GM12878 (cell line): Measurements from ENCODE around the gene TGFB2. TPM values are rescaled to one million over a fixed set of nuclear protein-coding genes. Genes with fewer than 3 reads are reported as not detected.

Experiments used
- ATAC-seq: fragments of 200-7000 bp; cut with Tn5 transposase; 3 replicates; pipeline ENCODE4 v1.9.1; 2020; ENCODE audit warnings: mild to moderate bottlenecking, moderate library complexity
- BruUV-seq: library from RNA; stranded (reverse); fragments of 400-500 nt; replicated peaks from 2 replicates; lab custom pipeline; 2021; lab: Mats Ljungman, UMichigan
- CTCF ChIA-PET: fragments of 300-600 bp; sonication (Branson Sonifier 250); formaldehyde crosslinking; extraction: SDS; loops from one replicate; lab custom pipeline; 2021; ENCODE audit warnings: inconsistent platforms; lab: Yijun Ruan, JAX
- POLR2A ChIA-PET: fragments of 350-600 bp; formaldehyde crosslinking; extraction: SDS; loops from one replicate; lab custom pipeline; 2021; ENCODE audit warnings: inconsistent platforms; lab: Charles Lee
- RAD21 ChIA-PET: fragments of 300-600 bp; sonication (Branson Sonifier 250); formaldehyde crosslinking; loops from one replicate; lab custom pipeline; 2023; ENCODE audit warnings: antibody characterized with exemption; ENCODE audit not compliant: unreplicated experiment; lab: Charles Lee
- SMC1A ChIA-PET: fragments of 300-600 bp; sonication (Branson Sonifier 250); formaldehyde crosslinking; loops from one replicate; lab custom pipeline; 2023; ENCODE audit not compliant: unreplicated experiment, uncharacterized antibody; lab: Charles Lee
- DNase-seq: peaks from one replicate; pipeline ENCODE4 v3.0.0-alpha.2; 2011; ENCODE audit warnings: low read depth, low spot score
- FAIRE-seq: peaks from 3 replicates; lab custom pipeline; 2011; peaks lifted over from hg19 to GRCh38; lab: Jason Lieb, UNC
- H2AFZ ChIP-seq: 2 replicates; pipeline ENCODE4 v1.6.0; 2011; ENCODE audit warnings: low read depth, low read length, control low read depth; ENCODE audit not compliant: control insufficient read depth
- H3K27ac ChIP-seq: 2 replicates; pipeline ENCODE4 v1.5.1; 2011; ENCODE audit warnings: control low read depth; ENCODE audit not compliant: control insufficient read depth, insufficient read depth
- H3K27me3 ChIP-seq, 2 experiments: replicated peaks in 1 of 2; 2 replicates each; pipeline versions ENCODE4 v1.6.0 to v1.6.1; 2011; ENCODE audit warnings: low read length in 1 of 2; ENCODE audit not compliant: control insufficient read depth in 2 of 2, insufficient read depth in 2 of 2
- H3K36me3 ChIP-seq, 2 experiments: 2 replicates each; pipeline ENCODE4 v1.5.1; 2011; ENCODE audit warnings: low read length in 1 of 2; ENCODE audit not compliant: control insufficient read depth in 2 of 2, insufficient read depth in 2 of 2
- H3K4me1 ChIP-seq: 2 replicates; pipeline ENCODE4 v1.6.1; 2011; ENCODE audit warnings: mild to moderate bottlenecking, low read length, moderate library complexity, mixed read lengths; ENCODE audit not compliant: control insufficient read depth, insufficient read depth
- H3K4me2 ChIP-seq: 2 replicates; pipeline ENCODE4 v1.6.0; 2011; ENCODE audit warnings: control low read depth; ENCODE audit not compliant: control insufficient read depth, insufficient read depth
- H3K4me3 ChIP-seq: fragments of 200-600 bp; sonication (generic); 2 replicates; pipeline ENCODE4 v1.5.1; 2016
- H3K79me2 ChIP-seq: 2 replicates; pipeline ENCODE4 v1.6.0; 2011; ENCODE audit warnings: low read length; ENCODE audit not compliant: control insufficient read depth, insufficient read depth
- H3K9ac ChIP-seq: 2 replicates; pipeline ENCODE4 v1.8.0; 2011; ENCODE audit warnings: low read length, control low read depth, mixed read lengths; ENCODE audit not compliant: control insufficient read depth, insufficient read depth
- H3K9me3 ChIP-seq: replicated peaks from 3 replicates; pipeline ENCODE4 v1.5.1; 2011; ENCODE audit warnings: mild to moderate bottlenecking, low read length; ENCODE audit not compliant: control insufficient read depth, insufficient read depth
- H4K20me1 ChIP-seq: 2 replicates; pipeline ENCODE4 v1.6.0; 2011; ENCODE audit not compliant: control insufficient read depth, insufficient read depth
- ASH2L ChIP-seq: fragments of 300-600, 200-600 bp; sonication (generic); IDR thresholded peaks from 2 replicates; pipeline ENCODE4 v1.6.1; 2017; ENCODE audit warnings: low read depth, mild to moderate bottlenecking, borderline replicate concordance
- JUNB ChIP-seq: IDR thresholded peaks from 2 replicates; pipeline ENCODE4 v1.6.1; 2016; ENCODE audit warnings: antibody characterized with exemption, mild to moderate bottlenecking
- JUND ChIP-seq: IDR thresholded peaks from 2 replicates; pipeline ENCODE4 v1.6.1; 2012; ENCODE audit warnings: low read depth, mild to moderate bottlenecking, low read length, improper control_type of control experiment, moderate library complexity
- NFYA ChIP-seq: IDR thresholded peaks from 2 replicates; pipeline ENCODE4 v1.6.1; 2011; ENCODE audit warnings: low read depth, mild to moderate bottlenecking, low read length, improper control_type of control experiment, borderline replicate concordance
- NR2C1 ChIP-seq: fragments of 450-650 bp; IDR thresholded peaks from 2 replicates; pipeline ENCODE4 v1.6.1; 2017; ENCODE audit warnings: antibody characterized with exemption, mild to moderate bottlenecking, moderate library complexity
- PML ChIP-seq: IDR thresholded peaks from 2 replicates; pipeline ENCODE4 v1.6.1; 2012; ENCODE audit warnings: low read length, inconsistent platforms
- RUNX3 ChIP-seq: IDR thresholded peaks from 2 replicates; pipeline ENCODE4 v1.6.1; 2012; ENCODE audit warnings: low read length, inconsistent platforms
- SMARCA5 ChIP-seq: fragments of 450-650 bp; IDR thresholded peaks from 2 replicates; pipeline ENCODE4 v1.6.1; 2017; ENCODE audit warnings: mild to moderate bottlenecking
- SP1 ChIP-seq: IDR thresholded peaks from one replicate; pipeline ENCODE4 v1.6.1; 2011; ENCODE audit warnings: low read depth, low read length
- ZNF207 ChIP-seq: fragments of 450-650 bp; IDR thresholded peaks from 2 replicates; pipeline ENCODE4 v1.6.1; 2014; ENCODE audit warnings: antibody characterized with exemption, mild to moderate bottlenecking, borderline replicate concordance
- ZSCAN29 ChIP-seq: fragments of 450-650 bp; IDR thresholded peaks from 2 replicates; pipeline ENCODE4 v1.6.1; 2017; ENCODE audit warnings: mild to moderate bottlenecking, moderate library complexity
- WGBS: methylation state at CpG from one replicate; pipeline ENCODE4 v1.1.6; 2016; ENCODE audit warnings: low lambda C conversion rate; ENCODE audit not compliant: insufficient replicate concordance, insufficient coverage; ENCODE audit errors: missing lambda C conversion rate; 5-methylcytosine and 5-hydroxymethylcytosine counted together
- in situ Hi-C: fragments of 300-500 bp; cut with MboI; formaldehyde crosslinking; loops from 9 replicates; pipeline ENCODE4 v1.14.3; 2018; ENCODE audit warnings: mixed read lengths
- intact Hi-C: fragments of 100-400 bp; cut with micrococcal nuclease; formaldehyde crosslinking; loops from one replicate; pipeline ENCODE4 v1.14.2; 2022; ENCODE audit not compliant: unreplicated experiment
- polyA plus RNA-seq, 11 experiments: library from polyadenylated mRNA; depleted of rRNA in 4 of 11; unstranded in 6 of 11; stranded (reverse) in 5 of 11; fragments of >200 nt; fragmentation: Nextera tagmentation in 4 of 11; fragmentation: Illumina TruSeq in 1 of 11; extraction: Ambion mirVana in 4 of 11; extraction: Trizol in 1 of 11; gene quantifications; 1 replicate in 1 of 11; 2 replicates in 10 of 11; pipeline versions ENCODE4 v1.2.1 to v1.2.3, GENCODE V29; 2011 to 2016; ENCODE audit warnings: inconsistent platforms in 2 of 11, missing spikeins in 2 of 11, low read depth in 1 of 11
- total RNA-seq, 4 experiments: library from RNA; depleted of rRNA in 3 of 4; stranded (reverse); fragments of >200 nt in 3 of 4; fragmentation: Illumina TruSeq in 1 of 4; extraction: Trizol in 1 of 4; gene quantifications; 2 replicates each; pipeline versions ENCODE4 v1.2.1 to v1.2.3, GENCODE V29; 2013 to 2021
- TF ChIP-seq, protein P1 (sequence below): IDR thresholded peaks from 2 replicates; pipeline ENCODE4 v1.6.1; 2012; ENCODE audit warnings: improper control_type of control experiment, low read depth, low read length; ENCODE audit not compliant: insufficient replicate concordance

TGFB2 gene
- total and polyA plus RNA-seq, 10 of the 15 experiments (the other 5 are each of a cell fraction or from before 2014, with no cell fraction given): 0.03 to 0.11 (median 0.04) TPM; not detected in 6

DNA sequence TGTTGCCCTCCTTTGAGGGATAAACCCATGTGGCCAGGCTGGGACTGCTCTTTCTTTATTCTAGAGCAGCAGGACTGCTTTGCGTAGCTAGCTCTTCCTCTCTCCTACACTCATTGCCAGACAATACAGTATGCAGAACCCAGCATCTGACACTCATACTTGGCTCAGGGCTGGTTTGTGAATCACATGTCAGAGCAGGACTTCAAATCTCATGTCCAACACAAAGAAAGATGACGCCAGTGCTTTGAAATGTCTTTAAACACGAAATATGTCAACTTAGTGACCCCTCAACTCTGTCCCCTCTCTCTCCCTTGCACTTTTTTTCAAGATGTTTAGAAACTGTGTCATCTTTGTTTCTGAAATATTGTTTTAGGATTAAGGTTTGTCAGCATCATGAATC is 135.0 kb downstream of the TGFB2 start (continued):
- TF ChIP-seq, protein P1, sequence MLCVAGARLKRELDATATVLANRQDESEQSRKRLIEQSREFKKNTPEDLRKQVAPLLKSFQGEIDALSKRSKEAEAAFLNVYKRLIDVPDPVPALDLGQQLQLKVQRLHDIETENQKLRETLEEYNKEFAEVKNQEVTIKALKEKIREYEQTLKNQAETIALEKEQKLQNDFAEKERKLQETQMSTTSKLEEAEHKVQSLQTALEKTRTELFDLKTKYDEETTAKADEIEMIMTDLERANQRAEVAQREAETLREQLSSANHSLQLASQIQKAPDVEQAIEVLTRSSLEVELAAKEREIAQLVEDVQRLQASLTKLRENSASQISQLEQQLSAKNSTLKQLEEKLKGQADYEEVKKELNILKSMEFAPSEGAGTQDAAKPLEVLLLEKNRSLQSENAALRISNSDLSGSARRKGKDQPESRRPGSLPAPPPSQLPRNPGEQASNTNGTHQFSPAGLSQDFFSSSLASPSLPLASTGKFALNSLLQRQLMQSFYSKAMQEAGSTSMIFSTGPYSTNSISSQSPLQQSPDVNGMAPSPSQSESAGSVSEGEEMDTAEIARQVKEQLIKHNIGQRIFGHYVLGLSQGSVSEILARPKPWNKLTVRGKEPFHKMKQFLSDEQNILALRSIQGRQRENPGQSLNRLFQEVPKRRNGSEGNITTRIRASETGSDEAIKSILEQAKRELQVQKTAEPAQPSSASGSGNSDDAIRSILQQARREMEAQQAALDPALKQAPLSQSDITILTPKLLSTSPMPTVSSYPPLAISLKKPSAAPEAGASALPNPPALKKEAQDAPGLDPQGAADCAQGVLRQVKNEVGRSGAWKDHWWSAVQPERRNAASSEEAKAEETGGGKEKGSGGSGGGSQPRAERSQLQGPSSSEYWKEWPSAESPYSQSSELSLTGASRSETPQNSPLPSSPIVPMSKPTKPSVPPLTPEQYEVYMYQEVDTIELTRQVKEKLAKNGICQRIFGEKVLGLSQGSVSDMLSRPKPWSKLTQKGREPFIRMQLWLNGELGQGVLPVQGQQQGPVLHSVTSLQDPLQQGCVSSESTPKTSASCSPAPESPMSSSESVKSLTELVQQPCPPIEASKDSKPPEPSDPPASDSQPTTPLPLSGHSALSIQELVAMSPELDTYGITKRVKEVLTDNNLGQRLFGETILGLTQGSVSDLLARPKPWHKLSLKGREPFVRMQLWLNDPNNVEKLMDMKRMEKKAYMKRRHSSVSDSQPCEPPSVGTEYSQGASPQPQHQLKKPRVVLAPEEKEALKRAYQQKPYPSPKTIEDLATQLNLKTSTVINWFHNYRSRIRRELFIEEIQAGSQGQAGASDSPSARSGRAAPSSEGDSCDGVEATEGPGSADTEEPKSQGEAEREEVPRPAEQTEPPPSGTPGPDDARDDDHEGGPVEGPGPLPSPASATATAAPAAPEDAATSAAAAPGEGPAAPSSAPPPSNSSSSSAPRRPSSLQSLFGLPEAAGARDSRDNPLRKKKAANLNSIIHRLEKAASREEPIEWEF: no peak

DNA sequence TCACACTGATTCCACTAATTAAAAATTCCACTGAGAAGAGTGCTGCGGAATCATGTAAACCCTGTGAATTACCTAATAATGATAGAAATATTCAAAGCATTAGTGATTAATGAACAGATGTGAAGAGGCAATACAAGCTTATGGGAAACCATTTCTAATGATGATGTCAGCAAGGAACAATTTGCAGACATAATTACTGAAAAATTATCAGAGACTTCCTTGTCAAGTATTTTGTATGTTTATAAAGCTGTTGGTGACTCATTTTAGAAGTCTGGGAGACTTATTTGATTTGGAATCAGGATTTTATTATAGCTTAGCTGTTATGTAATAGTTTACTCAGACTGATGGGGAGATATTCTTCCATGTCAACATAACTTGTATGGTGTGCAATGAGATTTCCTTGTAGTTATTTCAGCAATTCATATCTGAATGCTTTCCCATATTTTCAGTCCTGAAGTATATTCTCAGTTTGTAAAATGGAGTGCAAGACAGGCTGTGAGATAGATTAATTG is 135.5 kb downstream of the TGFB2 start:
- in situ Hi-C loops (no loop called here), intact Hi-C loops (no loop called here)
- SMC1A ChIA-PET: no interaction called here
- TF ChIP-seq SP1: no peak
- TF ChIP-seq ASH2L: no peak
- TF ChIP-seq JUNB: no peak
- no peak for TF ChIP-seq PML
- TF ChIP-seq NR2C1: no peak
- no peak for TF ChIP-seq NFYA
- no peak for TF ChIP-seq ZNF207
- no peak for TF ChIP-seq JUND
- no peak for TF ChIP-seq SMARCA5
- no peak for TF ChIP-seq ZSCAN29
- TF ChIP-seq RUNX3: no peak
- BruUV-seq: no TSS peak
- no peak for FAIRE-seq
- CTCF ChIA-PET: interaction anchor here (0.7 kb wide), 1 partner anchor 118 kb away, joined by 3 read pairs; no protein-coding TSS in a partner anchor
- H3K79me2 ChIP-seq: no peaks in the 10 kb centered on the region
- no peaks in the 10 kb centered on the region for H3K9me3 ChIP-seq
- 0% methylated on average over 1 of the region's 1 CpG for WGBS
- no peak for ATAC-seq
- H3K9ac ChIP-seq: no peak overlapping the region
- H3K36me3 ChIP-seq: no peaks in the 10 kb centered on the region
- no peaks in the 10 kb centered on the region for H3K4me1 ChIP-seq
- no peak overlapping the region for H2AFZ ChIP-seq
- no peak overlapping the region for H3K4me2 ChIP-seq
- DNase-seq: no peak
- H4K20me1 ChIP-seq: no peaks in the 10 kb centered on the region
- RAD21 ChIA-PET: no interaction called here
- POLR2A ChIA-PET: no interaction called here
- no peaks in the 10 kb centered on the region for H3K27me3 ChIP-seq
- no peak overlapping the region for H3K4me3 ChIP-seq
- H3K27ac ChIP-seq: no peak overlapping the region
